GM21423 (cell line): Measurements from ENCODE around the gene TRIM31.

Source experiments
- ATAC-seq: cut with Tn5 transposase; IDR thresholded peaks from one replicate; pipeline ENCODE4 v1.9.1; 2021; ENCODE audit warnings: mild to moderate bottlenecking, moderate library complexity; ENCODE audit not compliant: unreplicated experiment

TRIM31 gene

DNA sequence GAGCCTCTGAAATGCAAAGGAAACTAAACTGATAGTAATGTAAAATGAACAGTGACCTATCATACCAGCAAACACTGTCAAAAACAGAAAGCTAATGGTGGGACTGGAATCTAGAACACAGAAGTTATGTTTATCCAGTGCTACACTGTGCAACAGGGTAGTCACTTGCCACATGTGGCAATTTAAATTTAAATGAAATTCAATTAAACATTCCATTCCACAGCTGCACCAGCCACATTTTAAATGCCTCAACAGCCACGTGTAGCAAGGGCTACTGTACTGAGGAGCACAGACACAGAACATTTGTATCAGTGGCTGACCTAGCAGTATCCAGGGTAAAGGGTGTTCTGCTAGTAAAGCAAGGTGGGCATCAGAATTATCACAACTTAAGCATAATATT, 57.4 kb downstream of the TRIM31 start:
- ATAC-seq: no peak

DNA sequence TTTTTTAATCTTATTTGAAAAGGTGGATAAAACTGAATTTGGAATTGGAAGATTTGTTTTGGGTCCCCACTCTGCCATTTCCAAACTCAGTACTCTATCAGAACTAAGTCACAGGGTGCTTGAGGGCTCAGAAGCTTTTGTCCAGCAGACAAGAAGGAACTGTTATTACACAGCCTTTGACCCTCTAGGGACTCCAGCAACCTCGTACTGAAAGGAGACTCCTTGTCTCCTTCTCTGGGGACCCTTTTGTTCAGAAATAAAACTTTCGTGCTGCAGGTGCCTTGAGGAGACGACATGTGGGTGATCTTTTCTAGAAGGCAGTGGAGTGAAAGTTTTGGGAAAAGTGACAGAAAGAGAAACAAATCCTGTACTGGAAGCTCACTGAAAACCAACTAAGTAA, 59.2 kb downstream of the TRIM31 start:
- ATAC-seq: no peak
